ENCODE measurements around the gene NT5DC2. TPM values are rescaled to one million over a fixed set of nuclear protein-coding genes. Genes with fewer than 3 reads are reported as not detected.

The NT5DC2 gene
- total and polyA plus RNA-seq, 2 of the 8 experiments (the other 6 are each of a cell fraction or from before 2014, with no cell fraction given), result 331 to 477 TPM

- Histone ChIP-seq H4K91ac (replicated peaks; ENCODE audit: insufficient read length, low read length) (no peak overlapping the region), H3K18ac (ENCODE audit: extremely low read depth, low read length) (no peak overlapping the region), H2BK120ac (replicated peaks; ENCODE audit: low read depth, low read length) (no peak overlapping the region), H3K4me1 (replicated peaks in 1 of 4; ENCODE audit: control insufficient read depth in 3 of 4, insufficient read depth in 4 of 4, low read length in 3 of 4) (peaks cover 0 to 3% (median 2%) of the 10 kb centered on the region in 4 experiments; a peak in 1 of 7 replicates), H3K14ac (ENCODE audit: insufficient read length) (no peak overlapping the region), H3K27ac (ENCODE audit: low read depth, low read length) (no peak overlapping the region), H4K8ac (ENCODE audit: extremely low read depth, insufficient read depth, low read length) (no peak overlapping the region), H3K23me2 (ENCODE audit: low read depth, low read length) (no peaks in the 10 kb centered on the region; the same call in 1 of the 2 replicates), H3K27me3 (replicated peaks in 1 of 4; ENCODE audit: control insufficient read depth in 3 of 4, extremely low read depth in 1 of 4, insufficient read depth in 3 of 4, low read length in 3 of 4) (no peaks in the 10 kb centered on the region), H3K56ac (replicated peaks; ENCODE audit: insufficient read length, low read depth, low read length) (no peak overlapping the region), H3K9ac (replicated peaks in 1 of 4; ENCODE audit: extremely low read depth in 1 of 4, low read depth in 3 of 4, low read length in 3 of 4) (no peak overlapping the region), H2BK15ac (ENCODE audit: low read length) (no peak overlapping the region), H2BK12ac (ENCODE audit: low read depth, low read length) (no peak overlapping the region), H2BK20ac (ENCODE audit: low read length) (no peak overlapping the region), H3K79me1 (ENCODE audit: low read depth, low read length) (peaks cover 29% of the 10 kb centered on the region), H3K36me3 (ENCODE audit: control insufficient read depth in 2 of 4, insufficient read depth in 4 of 4, low read length in 3 of 4) (peaks cover 27 to 68% (median 42%) of the 10 kb centered on the region in 4 experiments), H3K9me3 (ENCODE audit: insufficient read depth in 2 of 2, low read depth in 1 of 2, low read length in 1 of 2) (no peaks in the 10 kb centered on the region), H2AFZ (ENCODE audit: low read length) (no peak overlapping the region), H3K4ac (replicated peaks; ENCODE audit: insufficient read length, low read depth, low read length) (no peak overlapping the region), H2AK5ac (ENCODE audit: low read depth, low read length) (no peak overlapping the region), H2BK5ac (ENCODE audit: low read depth, low read length) (no peak overlapping the region), H3K4me3 (ENCODE audit: extremely low read depth in 1 of 4, insufficient read depth in 2 of 4, low read depth in 3 of 4, low read length in 4 of 4) (no peak overlapping the region), H3K23ac (ENCODE audit: insufficient read length) (no peak overlapping the region), H4K20me1 (replicated peaks in 1 of 2; ENCODE audit: control insufficient read depth in 1 of 2, insufficient read depth in 2 of 2, low read length in 2 of 2) (peaks cover 16 to 48% of the 10 kb centered on the region in 2 experiments), H4K5ac (ENCODE audit: insufficient read length, low read depth, low read length) (no peak overlapping the region), H3K4me2 (ENCODE audit: insufficient read depth in 1 of 2, low read depth in 2 of 2, low read length in 2 of 2) (no peak overlapping the region), H3K79me2 (ENCODE audit: control insufficient read depth in 1 of 2, insufficient read depth in 2 of 2, low read length in 2 of 2) (peaks cover 0 to 27% of the 10 kb centered on the region in 2 experiments; a peak in 2 of 4 replicates)
- no peak for FAIRE-seq
- no peak for DNase-seq (ENCODE audit: low read depth in 1 of 2, low spot score in 2 of 2)
- WGBS, 2 experiments (ENCODE audit: extremely low coverage in 1 of 2, insufficient coverage in 1 of 2, insufficient read length in 1 of 2, insufficient replicate concordance in 2 of 2, low coverage in 1 of 2, low lambda C conversion rate in 2 of 2, missing lambda C conversion rate in 1 of 2), result 95% methylated on average over 14 of the region's 14 CpGs; no CpG with 5 or more reads in 1 of the 2 experiments
- ChIA-PET POLR2A (ENCODE audit: partially characterized antibody) (interaction anchor here (0.6 to 2.0 kb wide), 6 partner anchors 9 to 305 kb away, joined by 3 to 7 read pairs (median 5); partner anchors contain the start of genes STAB1 and UQCC5), CTCF (ENCODE audit: partially characterized antibody) (interaction anchor here (0.6 to 2.2 kb wide), 7 partner anchors 9 to 112 kb away, joined by 3 to 6 read pairs (median 3); no protein-coding TSS in a partner anchor)
- TF ChIP-seq HDAC2 (IDR thresholded peaks at IDR 0.05; ENCODE audit: borderline replicate concordance in 1 of 2, low read depth in 2 of 2, low read length in 2 of 2) (no peak), ZNF274 (IDR thresholded peaks at IDR 0.05; ENCODE audit: borderline replicate concordance, extremely low read depth, low read length) (no peak), CTBP2 (IDR thresholded peaks at IDR 0.05; ENCODE audit: borderline replicate concordance, insufficient read depth, insufficient read length, low read length) (no peak), RXRA (IDR thresholded peaks at IDR 0.05; ENCODE audit: insufficient read depth, low read depth, low read length) (no peak), CREB1 (IDR thresholded peaks at IDR 0.05) (no peak), CBX5 (IDR thresholded peaks at IDR 0.05; ENCODE audit: low read depth, low read length) (no peak), EZH2 (IDR thresholded peaks at IDR 0.05; ENCODE audit: low read depth, low read length, severe bottlenecking) (no peak), EGR1 (IDR thresholded peaks at IDR 0.05; ENCODE audit: borderline replicate concordance, low read depth, low read length) (no peak), NANOG (IDR thresholded peaks at IDR 0.05; ENCODE audit: insufficient read depth, low read depth, low read length, poor library complexity, severe bottlenecking) (no peak), KDM1A (IDR thresholded peaks at IDR 0.05; ENCODE audit: borderline replicate concordance, low read length) (no peak), KDM5A (IDR thresholded peaks at IDR 0.05; ENCODE audit: low read length) (no peak), SUZ12 (IDR thresholded peaks at IDR 0.05; ENCODE audit: low read length) (no peak)
These were observed 6.5 kb downstream of the NT5DC2 start for GRCh38 chr3:52527039-52527731.
